KOPT-K1 (cell line): ENCODE data around the gene MKNK1.

Experiments
- H3K27ac ChIP-seq: fragments of 200-600 bp; sonication (generic); 2 replicates; pipeline ENCODE4 v1.5.1; 2016; ENCODE audit warnings: antibody characterized with exemption, mild to moderate bottlenecking, low read depth, low read length; ENCODE audit not compliant: poor library complexity, severe bottlenecking
- H3K36me3 ChIP-seq: fragments of 200-600 bp; sonication (generic); 2 replicates; pipeline ENCODE4 v1.5.1; 2017; ENCODE audit warnings: antibody characterized with exemption, mild to moderate bottlenecking, low read length, moderate library complexity; ENCODE audit not compliant: insufficient read depth
- H3K9me3 ChIP-seq: fragments of 200-600 bp; sonication (generic); 2 replicates; pipeline ENCODE4 v1.5.1; 2017; ENCODE audit warnings: antibody characterized with exemption, low read length, mild to moderate bottlenecking; ENCODE audit not compliant: insufficient read depth, poor library complexity, severe bottlenecking

MKNK1 gene

GRCh38 chr1:46532498-46533178 lies 71.4 kb downstream of the MKNK1 start:
- no peak overlapping the region for H3K27ac ChIP-seq
- no peaks in the 10 kb centered on the region for H3K36me3 ChIP-seq
- H3K9me3 ChIP-seq = no peaks in the 10 kb centered on the region

- no peaks in the 10 kb centered on the region for H3K36me3 ChIP-seq
- no peaks in the 10 kb centered on the region for H3K9me3 ChIP-seq
- H3K27ac ChIP-seq = no peak overlapping the region
These were observed 72.0 kb downstream of the MKNK1 start for GRCh38 chr1:46532095-46532494.

GRCh38 chr1:46530791-46531409 lies 73.2 kb downstream of the MKNK1 start:
- no peak overlapping the region for H3K27ac ChIP-seq
- H3K9me3 ChIP-seq = no peaks in the 10 kb centered on the region
- no peaks in the 10 kb centered on the region for H3K36me3 ChIP-seq

- H3K27ac ChIP-seq = no peak overlapping the region
- no peaks in the 10 kb centered on the region for H3K9me3 ChIP-seq
- no peaks in the 10 kb centered on the region for H3K36me3 ChIP-seq
These were observed 73.8 kb downstream of the MKNK1 start for GRCh38 chr1:46530311-46530710.

- H3K36me3 ChIP-seq = no peaks in the 10 kb centered on the region
- no peaks in the 10 kb centered on the region for H3K9me3 ChIP-seq
- H3K27ac ChIP-seq = no peak overlapping the region
These were observed 74.9 kb downstream of the MKNK1 start for GRCh38 chr1:46529031-46529630.

- Histone ChIP-seq H3K36me3 (no peaks in the 10 kb centered on the region), H3K27ac (no peak overlapping the region), H3K9me3 (no peaks in the 10 kb centered on the region)
These were observed 75.6 kb downstream of the MKNK1 start for GRCh38 chr1:46528297-46528955.

- Histone ChIP-seq H3K27ac (no peak overlapping the region), H3K9me3 (no peaks in the 10 kb centered on the region), H3K36me3 (no peaks in the 10 kb centered on the region)
These were observed 76.4 kb downstream of the MKNK1 start for GRCh38 chr1:46527474-46528296.

GRCh38 chr1:46526691-46527291 lies 77.3 kb downstream of the MKNK1 start:
- H3K9me3 ChIP-seq = no peaks in the 10 kb centered on the region
- H3K27ac ChIP-seq = no peak overlapping the region
- no peaks in the 10 kb centered on the region for H3K36me3 ChIP-seq

GRCh38 chr1:46526013-46526690 lies 77.9 kb downstream of the MKNK1 start:
- Histone ChIP-seq H3K27ac (no peak overlapping the region), H3K9me3 (no peaks in the 10 kb centered on the region)

GRCh38 chr1:46525253-46525983 lies 78.7 kb downstream of the MKNK1 start:
- H3K36me3 ChIP-seq = no peaks in the 10 kb centered on the region
- no peaks in the 10 kb centered on the region for H3K9me3 ChIP-seq
- no peak overlapping the region for H3K27ac ChIP-seq

More at GRCh38 chr1:46526013-46526690, 77.9 kb downstream of the MKNK1 start:
- H3K36me3 ChIP-seq = no peaks in the 10 kb centered on the region

GRCh38 chr1:46524843-46525242 lies 79.2 kb downstream of the MKNK1 start:
- Histone ChIP-seq H3K9me3 (no peaks in the 10 kb centered on the region), H3K27ac (no peak overlapping the region)

GRCh38 chr1:46523496-46524353 lies 80.3 kb downstream of the MKNK1 start:
- H3K27ac ChIP-seq = no peak overlapping the region
- H3K36me3 ChIP-seq = no peaks in the 10 kb centered on the region
- no peaks in the 10 kb centered on the region for H3K9me3 ChIP-seq

More at GRCh38 chr1:46524843-46525242, 79.2 kb downstream of the MKNK1 start:
- no peaks in the 10 kb centered on the region for H3K36me3 ChIP-seq

- H3K27ac ChIP-seq = no peak overlapping the region
These were observed 81.1 kb downstream of the MKNK1 start for GRCh38 chr1:46522969-46523320.

More at GRCh38 chr1:46522969-46523320, 81.1 kb downstream of the MKNK1 start:
- no peaks in the 10 kb centered on the region for H3K9me3 ChIP-seq
- no peaks in the 10 kb centered on the region for H3K36me3 ChIP-seq
